ENCODE results near the gene AQP6. TPM values are rescaled to one million over a fixed set of nuclear protein-coding genes. Genes with fewer than 3 reads are reported as not detected.

Gene AQP6
- total RNA-seq, 1 donor from 2014 or later, result 0.21 TPM

DNA sequence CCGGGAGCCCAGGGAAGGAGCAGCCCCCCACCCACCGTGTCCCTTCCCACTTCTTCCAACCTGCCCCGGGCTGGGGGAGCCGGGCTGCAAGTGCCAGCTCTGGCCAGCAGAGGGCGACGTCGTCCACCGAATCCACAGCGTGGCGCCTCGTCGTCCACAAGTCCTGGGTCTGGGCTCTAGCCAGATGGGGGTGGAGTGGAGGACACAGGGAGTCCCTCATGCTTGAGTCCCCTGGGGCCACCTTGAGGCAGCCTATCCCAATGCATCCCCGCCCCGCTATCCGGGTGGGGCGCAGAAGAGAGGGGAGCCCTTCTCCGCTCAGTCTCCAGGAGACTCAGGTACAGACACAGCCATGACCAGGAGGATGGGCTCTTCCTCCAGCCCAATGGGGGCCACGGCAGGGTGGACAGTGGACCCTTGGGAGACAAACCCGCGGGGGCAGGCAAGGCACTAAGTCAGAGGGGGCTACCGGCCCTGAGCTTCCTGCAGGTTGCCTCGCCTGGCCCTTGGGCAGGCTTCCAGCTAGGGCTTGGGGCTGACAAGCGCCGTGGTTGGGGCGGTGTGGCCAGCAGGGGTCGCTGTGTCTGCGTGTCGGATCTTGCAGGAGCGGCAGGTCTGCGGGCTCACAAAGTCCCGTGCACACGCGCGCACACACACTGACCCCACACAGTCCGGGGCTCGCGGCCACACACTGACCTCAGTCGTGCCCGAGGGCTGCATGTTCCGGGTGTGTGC lies 5.5 kb upstream of the AQP6 start:
- TF ChIP-seq, protein P1, sequence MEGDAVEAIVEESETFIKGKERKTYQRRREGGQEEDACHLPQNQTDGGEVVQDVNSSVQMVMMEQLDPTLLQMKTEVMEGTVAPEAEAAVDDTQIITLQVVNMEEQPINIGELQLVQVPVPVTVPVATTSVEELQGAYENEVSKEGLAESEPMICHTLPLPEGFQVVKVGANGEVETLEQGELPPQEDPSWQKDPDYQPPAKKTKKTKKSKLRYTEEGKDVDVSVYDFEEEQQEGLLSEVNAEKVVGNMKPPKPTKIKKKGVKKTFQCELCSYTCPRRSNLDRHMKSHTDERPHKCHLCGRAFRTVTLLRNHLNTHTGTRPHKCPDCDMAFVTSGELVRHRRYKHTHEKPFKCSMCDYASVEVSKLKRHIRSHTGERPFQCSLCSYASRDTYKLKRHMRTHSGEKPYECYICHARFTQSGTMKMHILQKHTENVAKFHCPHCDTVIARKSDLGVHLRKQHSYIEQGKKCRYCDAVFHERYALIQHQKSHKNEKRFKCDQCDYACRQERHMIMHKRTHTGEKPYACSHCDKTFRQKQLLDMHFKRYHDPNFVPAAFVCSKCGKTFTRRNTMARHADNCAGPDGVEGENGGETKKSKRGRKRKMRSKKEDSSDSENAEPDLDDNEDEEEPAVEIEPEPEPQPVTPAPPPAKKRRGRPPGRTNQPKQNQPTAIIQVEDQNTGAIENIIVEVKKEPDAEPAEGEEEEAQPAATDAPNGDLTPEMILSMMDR (conservative IDR thresholded peaks at IDR 0.05), result peak; percentile 75
- Mint-ChIP-seq H3K9me3 (no peaks in the 10 kb centered on the region), H3K4me1 (no peaks in the 10 kb centered on the region), H3K36me3 (ENCODE audit: low read depth) (no peaks in the 10 kb centered on the region), H3K27me3 (ENCODE audit: low read depth) (peaks cover 24% of the 10 kb centered on the region), H3K4me3 (no peak overlapping the region), H3K27ac (ENCODE audit: unreplicated experiment) (no peak overlapping the region)
- DNase-seq (ENCODE audit: low read depth, low spot score), result peak; percentile 97

DNA sequence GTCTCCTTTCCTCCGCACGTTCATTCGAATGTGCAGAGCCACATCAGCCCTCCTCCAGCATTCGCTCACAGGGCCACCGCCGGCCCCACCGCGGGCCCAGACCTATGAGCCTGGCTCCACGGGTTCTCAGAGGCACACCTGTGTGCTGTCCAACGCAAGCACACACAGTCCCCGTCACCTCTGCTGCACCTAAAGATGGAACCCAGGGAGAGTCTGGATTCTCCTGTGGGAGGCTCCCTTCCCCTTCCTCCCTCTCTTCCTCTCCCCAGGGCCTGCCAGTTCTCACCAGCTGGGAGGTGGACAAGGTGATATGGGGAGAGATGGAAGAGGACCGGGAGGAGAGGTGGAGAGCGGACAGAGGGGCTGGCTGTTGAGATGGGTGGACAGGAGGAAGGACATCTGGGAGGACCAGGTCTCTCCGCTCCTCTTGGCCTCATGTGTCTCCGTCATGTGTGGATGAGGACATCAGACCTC lies 4.9 kb upstream of the AQP6 start:
- H3K4me3 Mint-ChIP-seq, result no peak overlapping the region
- TF ChIP-seq, protein P1 (conservative IDR thresholded peaks at IDR 0.05), result no peak
- H3K4me1 Mint-ChIP-seq, result no peaks in the 10 kb centered on the region
- DNase-seq (ENCODE audit: low read depth, low spot score), result no peak
- H3K27me3 Mint-ChIP-seq (ENCODE audit: low read depth), result peaks cover 20% of the 10 kb centered on the region
- H3K9me3 Mint-ChIP-seq, result no peaks in the 10 kb centered on the region
- no peak overlapping the region for H3K27ac Mint-ChIP-seq (ENCODE audit: unreplicated experiment)
- no peaks in the 10 kb centered on the region for H3K36me3 Mint-ChIP-seq (ENCODE audit: low read depth)

DNA sequence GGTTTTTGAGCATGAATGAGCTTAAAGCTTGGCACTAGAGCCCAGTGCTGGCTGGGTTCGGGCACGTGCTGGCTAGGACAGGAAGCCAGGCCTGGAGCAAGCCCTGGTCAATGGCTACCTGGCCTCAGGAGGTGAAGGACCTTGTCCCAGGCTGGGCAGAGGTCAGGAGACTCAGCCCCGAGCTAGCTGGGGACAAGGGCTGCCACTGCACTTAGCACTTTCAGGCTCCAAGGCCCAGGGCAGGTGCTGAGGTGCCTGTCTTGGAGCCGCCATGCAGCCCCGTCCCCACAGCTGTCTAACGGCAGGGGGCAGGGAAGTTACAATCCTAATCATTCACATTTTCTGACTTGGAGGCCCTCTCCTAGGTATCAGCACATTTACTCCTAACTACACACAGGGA lies 4.3 kb upstream of the AQP6 start:
- Mint-ChIP-seq H3K36me3 (ENCODE audit: low read depth) (no peaks in the 10 kb centered on the region), H3K4me1 (no peaks in the 10 kb centered on the region), H3K27ac (ENCODE audit: unreplicated experiment) (no peak overlapping the region), H3K27me3 (ENCODE audit: low read depth) (peaks cover 18% of the 10 kb centered on the region), H3K4me3 (no peak overlapping the region), H3K9me3 (no peaks in the 10 kb centered on the region)
- DNase-seq (ENCODE audit: low read depth, low spot score), result no peak
- TF ChIP-seq, protein P1 (conservative IDR thresholded peaks at IDR 0.05), result no peak

DNA sequence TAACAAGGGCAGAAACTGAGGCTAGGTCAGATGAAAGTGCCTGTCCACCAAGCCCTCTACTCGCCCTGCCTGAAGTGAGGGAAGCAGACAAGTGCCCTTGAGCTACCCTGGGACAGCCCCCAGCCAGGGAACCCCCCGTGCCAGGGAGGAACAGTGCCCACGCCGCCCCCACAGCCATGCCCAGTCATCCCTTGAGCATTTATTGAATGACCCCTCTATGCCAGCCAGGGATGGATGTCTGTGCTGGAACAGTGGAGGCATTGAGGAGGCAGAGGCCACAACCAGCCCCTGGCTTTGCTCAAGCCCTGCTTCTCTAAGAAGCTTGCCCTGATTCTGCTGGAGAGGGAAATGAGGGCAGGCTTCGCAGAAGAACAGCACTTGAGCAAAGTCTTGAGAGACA lies 3.7 kb upstream of the AQP6 start:
- TF ChIP-seq, protein P1 (conservative IDR thresholded peaks at IDR 0.05), result no peak
- no peaks in the 10 kb centered on the region for H3K36me3 Mint-ChIP-seq (ENCODE audit: low read depth)
- no peaks in the 10 kb centered on the region for H3K4me1 Mint-ChIP-seq
- no peak for DNase-seq (ENCODE audit: low read depth, low spot score)
- no peak overlapping the region for H3K4me3 Mint-ChIP-seq
- H3K27ac Mint-ChIP-seq (ENCODE audit: unreplicated experiment), result no peak overlapping the region
- H3K27me3 Mint-ChIP-seq (ENCODE audit: low read depth), result peaks cover 18% of the 10 kb centered on the region
- no peaks in the 10 kb centered on the region for H3K9me3 Mint-ChIP-seq

- no peaks in the 10 kb centered on the region for H3K36me3 Mint-ChIP-seq (ENCODE audit: low read depth)
- no peak overlapping the region for H3K27ac Mint-ChIP-seq (ENCODE audit: unreplicated experiment)
- H3K4me1 Mint-ChIP-seq, result no peaks in the 10 kb centered on the region
- TF ChIP-seq, protein P1 (conservative IDR thresholded peaks at IDR 0.05), result no peak
- H3K4me3 Mint-ChIP-seq, result no peak overlapping the region
- no peaks in the 10 kb centered on the region for H3K9me3 Mint-ChIP-seq
- H3K27me3 Mint-ChIP-seq (ENCODE audit: low read depth), result peaks cover 13% of the 10 kb centered on the region
- no peak for DNase-seq (ENCODE audit: low read depth, low spot score)
Observed at GRCh38 chr12:49969651-49970429, 2.9 kb upstream of the AQP6 start.

Data from neural crest cell (in vitro differentiated cells).